Adipose tissue (tissue), 3 donors: ENCODE results near the gene KCNJ6. TPM values are rescaled to one million over a fixed set of nuclear protein-coding genes. Genes with fewer than 3 reads are reported as not detected.
"Not testable (repeated sequence)": the region's sequence is repeated elsewhere in the genome, so short reads cannot be mapped to it uniquely, and the experiment has no call there.

Experiments
- H3K27ac ChIP-seq: one replicate; pipeline ENCODE4 v1.5.1; 2013; ENCODE audit warnings: low read depth, low read length
- WGBS, 3 donors: extraction: QIAGEN DNeasy Blood & Tissue Kit; methylation state at CpG; one replicate each; pipeline ENCODE4 v1.1.7; 2013; 5-methylcytosine and 5-hydroxymethylcytosine counted together
- polyA plus RNA-seq, 3 donors: library from polyadenylated mRNA; stranded (reverse); fragments of 200-250 nt; gene quantifications; one replicate each; pipeline ENCODE4 v1.2.3, GENCODE V29; 2013
- donor health status: healthy with polysubstance abuse.
- donor health status: Bipolar disorder and iron deficiency.
- donor health status: healthy.

The KCNJ6 gene
- polyA plus RNA-seq, 3 donors = under 0.01 to 0.10 TPM; not detected in 1

DNA sequence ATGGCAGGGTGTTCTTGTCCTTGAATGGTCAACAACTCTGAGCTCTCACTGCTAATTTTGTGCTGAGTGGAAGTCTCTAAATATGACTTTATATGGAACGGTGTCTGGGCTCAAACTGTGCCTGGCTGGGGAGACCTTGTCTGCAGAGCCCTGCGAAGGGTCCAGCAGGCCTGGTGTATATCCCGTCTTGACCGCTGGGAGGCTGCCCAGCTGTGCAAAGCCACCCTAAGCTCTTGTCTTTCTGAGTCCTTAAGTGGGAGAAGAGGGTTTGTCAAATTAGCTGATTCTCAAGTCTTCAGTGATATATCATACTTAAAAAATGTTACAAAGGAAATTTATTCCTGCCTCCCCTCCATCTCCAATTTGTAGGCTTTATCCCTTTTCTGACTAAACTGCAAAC, 198.7 kb downstream of the KCNJ6 start:
- H3K27ac ChIP-seq = no peak overlapping the region
- WGBS, 3 donors = 84 to 89% (median 89%) methylated on average over 4 of the region's 4 CpGs

DNA sequence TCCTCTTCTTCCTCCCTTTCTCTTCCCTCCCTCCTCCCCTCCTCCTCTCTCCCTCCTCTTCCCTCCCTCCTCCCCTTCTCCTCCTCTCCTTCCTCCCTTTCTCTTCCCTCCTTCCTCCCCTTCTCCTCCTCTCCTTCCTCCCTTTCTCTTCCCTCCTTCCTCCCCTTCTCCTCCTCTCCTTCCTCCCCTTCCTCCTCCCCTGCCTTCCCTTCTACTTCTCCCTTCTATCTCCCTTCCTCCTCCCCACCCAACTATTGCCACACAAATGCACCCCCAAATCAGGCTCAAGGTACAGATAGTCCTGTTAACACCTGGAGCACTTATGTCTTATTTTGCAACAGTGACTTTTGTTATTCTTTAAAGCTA, 203.7 kb downstream of the KCNJ6 start:
- not testable (repeated sequence) for H3K27ac ChIP-seq

DNA sequence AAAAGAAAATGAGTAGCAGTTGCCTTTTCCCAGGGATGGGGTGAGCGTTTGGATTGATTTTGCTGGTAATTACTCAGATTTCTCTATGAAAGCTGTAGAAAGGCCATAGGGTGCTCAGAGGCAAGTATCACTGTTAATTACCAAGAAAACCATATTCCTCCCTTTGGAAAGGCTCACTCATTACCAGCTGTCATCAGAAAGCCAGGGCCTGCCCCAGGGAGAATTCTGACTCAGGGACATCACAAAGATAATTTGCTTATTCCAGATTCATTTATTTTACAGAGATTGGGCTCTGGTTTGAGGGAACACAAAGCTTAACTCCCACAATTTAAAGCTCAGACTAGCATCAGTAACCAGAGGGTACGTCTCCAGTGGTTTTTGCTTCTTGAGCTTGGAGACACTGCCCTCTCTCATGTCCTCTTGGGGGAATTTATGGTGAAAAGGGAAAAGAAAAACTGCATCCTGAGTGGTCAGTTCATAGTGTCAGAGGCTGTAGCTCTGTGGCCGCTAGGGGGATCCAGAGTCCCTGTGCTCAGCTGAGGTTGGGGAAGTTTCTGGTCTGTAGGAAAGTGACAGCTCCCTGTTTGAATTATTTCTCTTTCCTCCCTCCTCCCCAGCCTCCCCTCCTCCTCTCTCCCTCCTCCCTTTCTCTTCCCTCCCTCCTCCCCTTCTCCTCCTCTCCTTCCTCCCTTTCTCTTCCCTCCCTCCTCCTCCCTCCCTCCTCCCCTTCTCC, 204.3 kb downstream of the KCNJ6 start:
- 29 to 45% (median 44%) methylated on average over 3 of the region's 3 CpGs for WGBS, 3 donors
- H3K27ac ChIP-seq = no peak overlapping the region

DNA sequence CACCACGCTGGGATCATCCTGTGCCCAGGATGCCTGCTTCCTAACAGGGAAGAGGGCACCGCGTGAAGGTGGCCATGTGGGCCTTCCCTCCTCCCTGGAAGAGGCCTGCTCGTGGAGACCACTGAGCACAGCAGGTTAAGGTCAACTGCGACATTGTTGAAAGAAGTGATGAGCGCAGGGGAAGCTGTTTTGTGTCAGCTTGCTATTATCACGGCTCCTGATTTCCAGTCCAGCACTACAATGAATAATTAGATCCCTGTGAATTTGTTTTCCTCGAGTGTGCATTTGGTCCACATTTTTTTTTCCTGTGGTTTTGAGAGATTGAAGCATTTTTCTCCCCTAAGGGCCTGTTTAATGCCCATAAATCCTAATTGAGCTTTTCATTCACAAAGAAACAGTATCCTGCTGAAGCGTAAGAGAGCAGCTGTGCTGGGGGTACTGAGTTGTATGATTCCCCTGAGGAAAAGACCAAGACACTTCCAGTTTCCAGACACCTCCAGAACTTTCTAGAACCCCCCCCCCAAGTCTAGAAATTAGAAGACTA, 204.9 kb downstream of the KCNJ6 start:
- 72 to 85% (median 83%) methylated on average over 7 to 9 of the region's 9 CpGs for WGBS, 3 donors
- H3K27ac ChIP-seq = no peak overlapping the region

DNA sequence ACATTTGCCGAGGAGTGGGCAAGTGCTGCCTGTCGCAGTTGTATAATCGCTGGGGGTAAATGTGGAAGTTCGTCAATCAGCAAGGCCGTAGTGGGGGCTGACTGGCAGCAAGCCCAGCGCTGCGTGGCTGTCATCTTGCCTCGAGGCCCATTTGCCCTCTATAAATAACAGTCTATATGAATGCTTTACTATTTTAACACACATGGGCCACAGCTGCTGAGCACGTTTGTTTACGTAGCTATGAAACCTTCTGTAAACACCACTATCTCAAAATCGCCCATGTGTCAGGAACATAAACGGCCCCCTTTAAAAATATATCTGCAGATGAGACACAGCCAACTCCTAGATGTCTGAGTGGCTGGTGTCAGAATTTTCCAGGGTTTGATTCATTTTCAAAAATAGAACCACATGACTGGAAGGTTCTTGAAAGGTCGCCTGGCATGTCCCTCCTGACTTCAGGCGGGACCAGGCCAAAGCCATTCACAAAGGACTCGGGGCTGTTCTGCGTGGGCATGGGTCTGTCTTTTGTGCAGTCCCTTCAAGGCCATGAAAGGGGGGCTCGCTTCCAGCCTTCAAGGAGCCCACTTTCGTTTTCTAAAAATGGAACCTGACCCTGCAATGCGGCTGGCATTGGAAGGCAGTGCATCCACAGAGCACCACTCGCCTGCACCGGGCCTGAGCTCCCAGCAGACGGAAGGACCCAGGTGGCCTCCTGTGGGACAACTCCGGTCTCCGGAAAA, 205.5 kb downstream of the KCNJ6 start:
- H3K27ac ChIP-seq = no peak overlapping the region
- 53 to 71% (median 57%) methylated on average over 24 of the region's 24 CpGs for WGBS, 3 donors

DNA sequence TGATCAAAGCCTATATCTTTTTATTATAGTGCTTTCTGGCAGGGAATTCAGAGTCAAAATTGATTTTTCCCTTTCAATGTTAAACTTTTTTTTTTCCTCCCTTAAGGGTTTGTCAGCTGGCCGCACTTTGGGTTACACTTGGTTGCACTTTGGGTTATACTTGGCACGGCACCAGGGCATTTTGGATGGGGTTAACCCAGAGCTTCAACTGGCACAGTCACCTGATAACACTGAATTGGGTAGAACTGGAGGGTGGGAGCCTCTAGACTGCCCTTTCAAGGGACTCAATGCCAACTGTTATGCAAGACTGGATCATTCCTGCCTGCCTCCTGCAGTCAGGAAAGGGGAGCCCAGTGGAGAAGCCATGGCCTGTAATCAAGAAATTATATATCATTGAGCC, 211.5 kb downstream of the KCNJ6 start:
- H3K27ac ChIP-seq = no peak overlapping the region
- WGBS, 3 donors = 66 to 88% (median 86%) methylated on average over 2 of the region's 2 CpGs

DNA sequence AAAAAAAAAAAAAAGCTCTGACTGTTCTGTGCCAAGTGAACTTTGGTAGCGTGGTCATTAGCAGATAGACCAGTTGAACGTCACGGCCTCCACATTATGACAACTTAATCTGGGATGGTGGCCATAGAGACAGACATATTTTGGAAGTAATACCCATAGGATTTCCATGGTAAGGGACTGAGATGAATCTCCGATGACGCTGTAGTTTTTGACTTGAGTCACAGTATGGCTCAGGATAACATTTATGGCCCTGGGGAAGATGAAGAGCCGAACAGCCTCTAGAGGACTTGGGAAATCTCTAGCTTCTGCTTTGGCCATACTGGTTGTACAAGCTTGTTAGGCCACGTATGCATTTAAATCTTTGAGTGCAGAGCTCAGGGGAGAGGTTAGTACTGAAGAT, 214.0 kb downstream of the KCNJ6 start:
- no peak overlapping the region for H3K27ac ChIP-seq
- 83 to 90% (median 87%) methylated on average over 7 of the region's 7 CpGs for WGBS, 3 donors

DNA sequence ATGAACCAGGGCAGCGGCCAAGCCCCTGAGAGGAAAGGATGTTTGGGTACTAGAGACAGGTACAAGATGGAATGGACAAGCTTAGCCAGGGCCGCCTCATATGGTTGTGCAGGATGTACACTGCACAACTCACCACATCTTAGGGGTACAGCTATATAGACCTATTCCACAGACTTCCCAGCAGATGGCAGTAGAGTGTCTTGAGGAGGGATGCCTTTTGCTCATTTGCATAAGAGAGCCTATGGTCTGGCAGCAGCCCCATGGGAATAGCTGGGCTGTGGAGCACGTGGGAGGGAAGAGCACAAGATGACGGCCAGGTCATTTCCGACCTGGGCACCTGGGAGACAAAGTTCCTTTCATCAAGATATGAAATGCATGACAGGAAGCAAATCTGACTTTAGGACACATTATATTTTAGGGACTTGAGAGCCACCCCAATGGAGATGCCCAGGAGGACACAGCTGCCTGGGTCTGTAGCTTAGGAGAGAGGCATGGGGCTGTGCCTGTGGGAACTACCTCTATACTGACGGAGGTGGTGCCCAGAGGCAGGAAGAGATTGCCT, 215.5 kb downstream of the KCNJ6 start:
- WGBS, 3 donors = 36 to 54% (median 41%) methylated on average over 6 of the region's 6 CpGs
- no peak overlapping the region for H3K27ac ChIP-seq

DNA sequence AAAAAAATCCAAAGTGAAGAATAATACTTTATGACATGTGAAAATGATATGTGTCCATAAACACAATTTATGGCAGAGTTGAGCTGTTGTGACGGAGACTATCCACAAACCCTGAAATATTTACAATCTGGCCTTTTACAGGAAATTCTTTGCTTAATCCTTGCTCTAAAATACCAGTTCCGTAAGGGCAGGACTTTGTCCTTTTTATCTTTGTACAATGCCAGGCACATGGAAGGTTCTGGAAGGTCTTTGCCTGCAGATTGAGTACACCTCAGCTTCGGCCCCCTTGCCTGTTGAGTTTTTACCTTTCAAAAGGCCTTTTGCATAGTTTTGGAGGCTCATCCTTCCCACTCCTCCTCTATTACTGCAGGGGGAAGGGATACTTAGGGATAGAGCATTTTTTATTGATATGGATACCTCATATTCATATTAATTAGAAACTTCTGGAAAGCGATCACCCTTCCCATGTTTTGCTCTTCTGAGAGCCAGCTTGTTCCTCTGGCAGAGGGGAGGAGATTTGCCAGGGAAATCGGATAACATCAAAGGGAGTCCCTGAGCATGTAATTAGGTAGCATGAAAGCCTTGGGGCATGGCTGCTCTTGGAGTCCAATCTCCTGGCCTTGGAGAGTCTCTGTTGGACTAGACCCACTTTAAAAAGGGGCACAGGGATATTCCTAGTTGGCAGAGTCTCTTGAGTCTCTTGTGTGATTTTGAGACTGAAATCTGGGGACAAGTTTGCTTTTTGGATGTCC, 217.1 kb downstream of the KCNJ6 start:
- H3K27ac ChIP-seq = no peak overlapping the region
- 75 to 86% (median 83%) methylated on average over 5 of the region's 5 CpGs for WGBS, 3 donors

DNA sequence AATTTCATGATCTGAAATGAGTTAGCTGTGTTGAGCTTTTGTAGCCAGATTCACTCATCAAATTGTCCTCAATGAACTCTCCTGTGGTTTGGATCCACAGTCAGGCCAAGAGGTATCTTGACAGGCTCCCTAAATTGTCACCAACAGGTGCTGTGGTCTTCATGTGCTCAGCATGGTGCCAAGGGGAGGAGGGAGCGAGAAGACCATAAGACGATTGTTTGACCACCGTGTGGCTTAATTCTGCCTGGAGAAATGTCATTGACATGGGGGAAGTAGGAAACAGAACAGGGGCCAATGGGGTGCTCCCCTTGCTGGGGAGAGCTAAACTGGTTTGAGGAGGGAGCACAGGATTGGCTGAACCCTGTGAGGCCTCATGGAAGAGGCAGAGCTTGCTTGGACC, 219.3 kb downstream of the KCNJ6 start:
- WGBS, 3 donors = 82 to 95% (median 92%) methylated on average over 3 of the region's 3 CpGs
- no peak overlapping the region for H3K27ac ChIP-seq

DNA sequence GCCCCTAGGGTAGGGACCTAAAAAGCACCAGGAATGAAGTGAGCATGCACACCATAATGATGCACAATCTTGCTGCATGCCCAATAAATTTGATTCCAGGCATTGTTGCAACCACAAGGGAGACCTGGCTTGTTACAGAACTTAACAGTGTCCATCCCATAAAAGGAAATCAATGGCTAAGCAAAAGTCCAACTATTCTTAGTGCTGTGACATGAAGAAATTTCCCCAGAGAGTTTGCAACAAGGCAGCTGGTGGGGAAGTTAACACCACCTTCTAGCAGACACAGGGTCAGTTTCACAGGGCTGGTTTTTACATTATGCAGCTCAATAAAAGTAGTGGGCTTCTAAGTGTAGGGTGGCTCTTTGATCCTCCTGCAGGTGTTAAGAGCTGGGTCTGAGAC, 221.1 kb downstream of the KCNJ6 start:
- no peak overlapping the region for H3K27ac ChIP-seq

DNA sequence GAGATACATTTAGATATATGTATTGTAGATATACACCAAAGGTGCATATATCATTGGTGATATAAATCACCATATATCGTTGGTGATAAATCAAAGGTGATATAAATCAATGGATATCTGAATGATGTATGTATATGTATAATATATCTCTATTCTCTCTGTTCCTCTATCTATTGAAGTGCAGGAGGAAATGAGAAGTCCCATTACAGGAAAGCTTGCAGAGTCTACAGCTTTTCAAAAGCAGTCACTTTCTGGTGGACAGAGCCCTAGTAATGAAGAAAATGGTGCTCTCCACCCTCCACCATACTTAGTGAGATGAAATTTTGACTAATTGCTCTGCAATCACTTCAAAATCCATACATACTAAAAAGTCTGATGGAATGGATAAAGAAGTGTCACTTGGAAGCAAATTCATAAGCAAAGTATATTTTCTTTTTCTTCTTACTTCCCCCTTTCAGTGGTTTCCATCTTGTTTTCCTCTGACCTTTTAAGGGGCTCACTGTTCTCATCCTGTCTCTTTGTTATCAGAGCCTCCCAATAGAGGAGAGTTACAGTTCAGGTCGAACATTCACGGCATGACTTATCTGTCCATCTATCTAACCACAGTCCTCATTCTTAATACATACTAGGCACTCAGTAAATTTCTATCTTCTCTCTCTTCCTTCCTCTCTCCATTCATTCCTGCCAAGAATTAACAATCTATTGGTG, 227.2 kb downstream of the KCNJ6 start:
- WGBS, 3 donors = 57 to 66% (median 66%) methylated on average over 3 of the region's 3 CpGs

DNA sequence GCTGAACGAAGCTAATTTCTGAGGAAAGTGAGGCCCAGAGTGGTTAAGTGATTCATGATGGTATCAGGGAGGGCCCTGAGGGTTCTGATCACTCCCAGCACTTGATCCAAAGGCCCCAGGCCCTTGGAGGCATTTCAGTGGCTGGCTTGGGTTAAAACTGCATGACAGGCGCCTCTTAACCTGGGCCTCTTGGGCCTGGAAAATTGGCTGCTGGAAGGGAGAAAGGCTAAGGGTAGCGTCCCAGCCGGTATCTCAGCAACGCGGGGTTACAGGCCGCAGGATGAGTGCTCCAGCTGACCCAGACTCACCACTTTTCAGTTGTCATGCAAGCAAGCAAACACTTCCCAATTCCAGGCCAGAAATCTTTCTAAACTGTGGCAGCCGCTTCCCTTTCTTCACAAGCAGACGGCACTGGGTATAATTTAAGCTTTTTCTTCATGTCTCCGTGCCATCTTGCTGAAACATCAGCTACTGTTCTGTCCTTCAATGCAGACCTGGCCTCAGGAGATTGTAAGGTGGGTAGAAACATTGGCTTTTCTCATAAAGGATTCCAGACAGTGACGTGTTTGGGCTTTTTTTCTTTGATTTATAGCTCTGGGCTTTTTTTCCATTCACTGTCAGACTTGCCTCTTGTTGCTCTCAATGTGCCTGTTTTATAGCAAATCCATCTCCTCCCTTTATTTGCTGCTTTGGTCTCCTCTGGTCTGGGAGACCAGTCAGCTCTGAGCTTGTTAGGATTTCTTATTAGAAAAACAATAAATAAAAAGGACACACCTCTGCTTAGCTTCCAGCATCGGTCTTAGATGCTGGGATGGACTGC, 229.1 kb downstream of the KCNJ6 start:
- 36 to 67% (median 39%) methylated on average over 12 of the region's 12 CpGs for WGBS, 3 donors
- H3K27ac ChIP-seq = no peak overlapping the region

More for the DNA sequence above, 227.2 kb downstream of the KCNJ6 start:
- no peak overlapping the region for H3K27ac ChIP-seq

DNA sequence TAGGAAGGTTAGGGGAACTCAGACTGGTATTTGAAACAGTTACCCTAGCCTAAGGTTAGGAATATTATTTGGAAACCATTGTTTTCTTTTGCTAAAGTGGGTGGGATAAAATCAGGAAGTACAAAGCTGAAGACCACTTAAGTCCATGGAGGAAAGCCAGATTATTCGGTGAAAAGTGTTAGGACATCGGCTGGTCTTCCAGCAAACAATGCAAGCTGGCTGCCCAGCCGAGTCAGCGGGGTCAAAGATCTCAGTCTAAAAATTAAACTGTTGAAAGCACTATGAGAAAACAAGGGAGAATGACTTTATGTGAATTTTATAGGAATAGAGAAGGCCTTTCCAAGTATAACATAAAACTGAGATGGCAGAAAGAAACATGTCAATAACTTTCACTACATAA, 231.7 kb downstream of the KCNJ6 start:
- H3K27ac ChIP-seq = no peak overlapping the region
- 59 to 72% (median 62%) methylated on average over 4 of the region's 4 CpGs for WGBS, 3 donors

DNA sequence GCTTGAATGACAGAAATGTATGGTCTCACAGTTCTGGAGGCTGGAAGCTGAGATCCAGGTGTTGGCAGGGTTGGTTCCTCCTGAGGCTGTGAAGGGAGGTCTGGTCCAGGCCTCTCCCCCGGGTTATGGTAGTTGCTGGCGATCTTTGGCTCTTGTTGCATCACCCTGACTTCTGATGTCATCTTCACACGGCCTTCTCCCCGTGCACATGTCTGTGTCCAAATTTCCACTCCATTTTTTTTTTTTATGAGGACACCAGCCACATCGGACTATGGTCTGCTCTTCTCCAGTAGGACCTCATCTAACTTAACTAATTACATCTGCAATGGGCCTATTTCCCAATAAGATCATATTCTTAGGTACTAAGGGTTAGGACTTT, 232.2 kb downstream of the KCNJ6 start:
- no peak overlapping the region for H3K27ac ChIP-seq
- WGBS, 3 donors = 80 to 90% (median 87%) methylated on average over 5 of the region's 5 CpGs

DNA sequence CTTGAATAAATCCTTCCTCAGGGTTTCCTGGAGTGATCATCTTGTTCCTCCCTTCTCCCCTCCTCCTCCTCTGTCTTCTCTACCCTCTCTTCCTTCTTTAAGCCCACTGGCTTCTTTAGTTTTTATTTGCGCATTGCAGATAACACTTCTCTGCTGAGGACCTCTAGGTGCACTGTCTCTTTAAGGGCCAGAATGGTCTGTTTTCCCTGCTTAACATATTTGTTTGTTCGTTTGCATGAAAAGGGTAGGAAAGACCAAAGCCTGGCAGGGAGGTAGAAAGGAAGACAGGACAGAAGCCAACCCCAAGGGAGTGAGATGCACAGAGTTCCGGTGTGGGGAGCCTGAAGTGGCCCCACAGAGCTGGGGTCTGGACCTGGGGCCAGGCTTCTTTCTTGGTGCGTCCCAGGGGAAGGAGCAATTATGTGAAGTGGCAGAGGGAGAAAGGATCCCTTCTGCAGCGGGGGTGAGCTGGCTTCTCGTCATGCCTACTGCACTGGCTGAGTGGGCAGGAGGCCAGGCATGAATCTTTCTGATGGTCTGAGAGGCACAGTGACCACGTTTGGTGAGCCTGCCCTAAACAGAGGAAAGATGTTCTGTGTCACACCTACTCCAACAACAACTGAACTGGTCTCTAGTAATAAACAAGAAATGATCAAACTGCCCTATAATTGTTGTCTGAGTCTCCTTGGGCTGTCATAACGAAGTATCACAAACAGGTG, 232.7 kb downstream of the KCNJ6 start:
- 54 to 59% (median 58%) methylated on average over 8 of the region's 8 CpGs for WGBS, 3 donors
- H3K27ac ChIP-seq = no peak overlapping the region

DNA sequence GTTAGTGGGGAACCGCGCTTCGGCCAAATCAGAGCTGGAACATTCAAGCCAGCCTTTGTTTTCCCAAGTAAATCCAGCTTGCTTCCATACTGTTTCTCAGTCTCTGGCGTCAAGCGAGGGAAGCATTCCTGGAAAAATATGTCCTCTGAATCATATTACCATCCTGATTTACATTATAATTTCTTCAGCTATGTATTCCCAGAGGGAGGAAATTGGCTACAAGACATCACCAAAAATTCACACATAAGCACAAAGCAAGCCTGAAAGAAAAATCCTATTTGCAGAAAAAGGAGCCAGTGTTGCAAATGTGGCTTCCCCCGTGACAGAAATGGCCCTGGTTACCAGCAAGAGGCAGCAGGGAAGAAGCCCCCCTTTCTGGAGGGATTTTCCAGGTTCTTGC, 233.3 kb downstream of the KCNJ6 start:
- WGBS, 3 donors = 61 to 74% (median 66%) methylated on average over 6 of the region's 6 CpGs
- H3K27ac ChIP-seq = no peak overlapping the region
